K562 (cell line): ENCODE results near the gene C1QL2. TPM values are rescaled to one million over a fixed set of nuclear protein-coding genes. Genes with fewer than 3 reads are reported as not detected.

Experiments used
- ATAC-seq: fragments of 200-7000 bp; cut with Tn5 transposase; 3 replicates; pipeline ENCODE4 v1.9.1; 2020; ENCODE audit warnings: moderate library complexity
- BruUV-seq: library from RNA; stranded (reverse); fragments of 400-500 nt; replicated peaks from 2 replicates; lab custom pipeline; 2021; lab: Mats Ljungman, UMichigan
- CTCF ChIA-PET: fragments of 300-600 bp; formaldehyde crosslinking; extraction: SDS; loops from one replicate; lab custom pipeline; 2021; ENCODE audit warnings: low intra/inter-chr PET ratio; lab: Yijun Ruan, JAX
- POLR2A ChIA-PET: fragments of 300-600, 350-650 bp; sonication (Branson Sonifier 250); formaldehyde crosslinking; extraction: SDS; loops from one replicate; lab custom pipeline; 2021; ENCODE audit warnings: antibody characterized with exemption, inconsistent platforms; lab: Yijun Ruan, JAX
- DNase-seq, 4 experiments: peaks; one replicate each; pipeline versions ENCODE4 v3.0.0 to v3.0.0-alpha.2; 2011 to 2018; ENCODE audit warnings: low spot score in 3 of 4, mixed read lengths in 3 of 4; ENCODE audit errors: extremely low read depth in 1 of 4
- FAIRE-seq: peaks from 2 replicates; lab custom pipeline; 2011; peaks lifted over from hg19 to GRCh38; lab: Jason Lieb, UNC
- H2AFZ ChIP-seq: 2 replicates; pipeline ENCODE4 v1.6.0; 2011; ENCODE audit warnings: low read depth, low read length, control low read depth, inconsistent platforms
- H3K27ac ChIP-seq: fragments of 200-600 bp; 3 replicates; pipeline ENCODE4 v1.8.0; 2011; ENCODE audit warnings: low read depth, mild to moderate bottlenecking, control low read depth, inconsistent platforms, low read length, moderate library complexity, mixed read lengths; ENCODE audit errors: extremely low read depth
- H3K27me3 ChIP-seq, 2 experiments: fragments of 300-600 bp in 1 of 2; 2 replicates in 1 of 2; 3 replicates in 1 of 2; pipeline versions ENCODE4 v1.6.0 to v1.8.0; 2011; ENCODE audit warnings: inconsistent platforms in 2 of 2, low read length in 2 of 2, mild to moderate bottlenecking in 1 of 2, mixed read lengths in 1 of 2, moderate library complexity in 1 of 2; ENCODE audit not compliant: control insufficient read depth in 2 of 2, insufficient read depth in 2 of 2
- H3K36me3 ChIP-seq: fragments of 300-600 bp; 3 replicates; pipeline ENCODE4 v1.8.0; 2011; ENCODE audit warnings: mild to moderate bottlenecking, low read length, inconsistent platforms; ENCODE audit not compliant: control insufficient read depth, insufficient read depth
- H3K4me1 ChIP-seq, 2 experiments: fragments of 200-600 bp in 1 of 2; replicated peaks in 1 of 2; 2 replicates in 1 of 2; 3 replicates in 1 of 2; pipeline versions ENCODE4 v1.5.1 to v1.8.0; 2011; ENCODE audit warnings: inconsistent platforms in 2 of 2, low read length in 2 of 2, mild to moderate bottlenecking in 1 of 2, mixed read lengths in 1 of 2, moderate library complexity in 1 of 2; ENCODE audit not compliant: control insufficient read depth in 2 of 2, insufficient read depth in 2 of 2
- H3K4me2 ChIP-seq: 2 replicates; pipeline ENCODE4 v1.6.1; 2011; ENCODE audit warnings: low read length, control low read depth, inconsistent platforms, mixed read lengths; ENCODE audit not compliant: insufficient read depth
- H3K4me3 ChIP-seq: fragments of 200-600 bp; sonication (generic), shearing (Covaris generic); 2 replicates; pipeline ENCODE4 v1.5.1; 2016; ENCODE audit warnings: control low read depth, inconsistent platforms
- H3K79me2 ChIP-seq: fragments of 200-600 bp; 3 replicates; pipeline ENCODE4 v1.8.0; 2011; ENCODE audit warnings: low read length, inconsistent platforms; ENCODE audit not compliant: control insufficient read depth, insufficient read depth
- H3K9ac ChIP-seq, 2 experiments: 2 replicates each; pipeline versions ENCODE4 v1.6.0 to v1.6.1; 2011; ENCODE audit warnings: low read depth in 2 of 2, low read length in 2 of 2, control low read depth in 1 of 2, inconsistent platforms in 1 of 2, mild to moderate bottlenecking in 1 of 2, mixed read lengths in 1 of 2; ENCODE audit not compliant: insufficient read depth in 1 of 2
- H3K9me1 ChIP-seq: one replicate; pipeline ENCODE4 v1.6.0; 2011; ENCODE audit warnings: inconsistent platforms, mild to moderate bottlenecking, low read length, moderate library complexity; ENCODE audit not compliant: control insufficient read depth, insufficient read depth
- H3K9me3 ChIP-seq: replicated peaks from 2 replicates; pipeline ENCODE4 v1.5.1; 2011; ENCODE audit warnings: low read depth, low read length, inconsistent platforms; ENCODE audit not compliant: control insufficient read depth, insufficient read depth
- H4K20me1 ChIP-seq: replicated peaks from 2 replicates; pipeline ENCODE4 v1.6.1; 2011; ENCODE audit warnings: low read length, inconsistent platforms, mixed read lengths; ENCODE audit not compliant: control insufficient read depth, insufficient read depth
- E2F3 ChIP-seq: fragments of 250-450 bp; sonication (Bioruptor Pico); IDR thresholded peaks from 2 replicates; pipeline ENCODE4 v1.4.0; 2020; ENCODE audit warnings: mild to moderate bottlenecking
- KDM4B ChIP-seq, 2 experiments: fragments of 450-650 bp in 1 of 2; sonication (generic) in 1 of 2; IDR thresholded peaks; 2 replicates each; pipeline ENCODE4 v1.6.1; 2016 to 2017; ENCODE audit warnings: borderline replicate concordance in 2 of 2, antibody characterized with exemption in 1 of 2, low read depth in 1 of 2, mild to moderate bottlenecking in 1 of 2
- PRPF4 ChIP-seq: fragments of 200-400 bp; formaldehyde crosslinking; IDR thresholded peaks from one replicate; pipeline ENCODE4 v1.6.1; 2017; ENCODE audit warnings: low read length, low read depth, mild to moderate bottlenecking; ENCODE audit not compliant: insufficient read depth, poor library complexity, severe bottlenecking
- WGBS: fragments of 100-300 bp; shearing (Covaris generic); methylation state at CpG from one replicate; pipeline ENCODE4 v1.1.6; 2016; ENCODE audit warnings: low coverage, mixed read lengths; ENCODE audit not compliant: insufficient coverage; ENCODE audit errors: missing lambda C conversion rate; 5-methylcytosine and 5-hydroxymethylcytosine counted together
- in situ Hi-C: fragments of 300-500 bp; cut with MboI; formaldehyde crosslinking; loops from 4 replicates; pipeline ENCODE4 v1.15.0; 2018; ENCODE audit warnings: inconsistent platforms, mixed read lengths
- intact Hi-C: fragments of 100-400 bp; cut with micrococcal nuclease; formaldehyde crosslinking; loops from 2 replicates; pipeline ENCODE4 v1.14.2; 2022
- polyA plus RNA-seq, 8 experiments: library from polyadenylated mRNA; depleted of rRNA in 4 of 8; stranded (reverse) in 5 of 8; unstranded in 3 of 8; fragments of >200 nt; fragmentation: Nextera tagmentation in 2 of 8; fragmentation: Illumina TruSeq in 1 of 8; extraction: Ambion mirVana in 2 of 8; extraction: Trizol in 1 of 8; gene quantifications; 2 replicates each; pipeline versions ENCODE4 v1.2.1 to v1.2.3, GENCODE V29; 2011 to 2014; ENCODE audit warnings: inconsistent platforms in 1 of 8, missing spikeins in 1 of 8
- total RNA-seq, 7 experiments: library from RNA; depleted of rRNA in 6 of 7; stranded (reverse); fragments of >200 nt in 6 of 7; fragmentation: Illumina TruSeq in 2 of 7; extraction: Trizol in 2 of 7; gene quantifications; 2 replicates each; pipeline versions ENCODE4 v1.2.1 to v1.2.3, GENCODE V29; 2011 to 2021; ENCODE audit warnings: low replicate concordance in 1 of 7
- TF ChIP-seq, protein P1 (sequence below): fragments of 450-650 bp; IDR thresholded peaks from 2 replicates; pipeline ENCODE4 v1.6.1; 2017; ENCODE audit warnings: antibody characterized with exemption, mild to moderate bottlenecking
- TF ChIP-seq, protein P2 (sequence below): IDR thresholded peaks from 2 replicates; pipeline ENCODE4 v1.6.1; 2012; ENCODE audit warnings: low read depth, low read length, improper control_type of control experiment, borderline replicate concordance

The C1QL2 gene
- total and polyA plus RNA-seq, 9 of the 15 experiments (the other 6 are each of a cell fraction or from before 2014, with no cell fraction given): not detected

DNA sequence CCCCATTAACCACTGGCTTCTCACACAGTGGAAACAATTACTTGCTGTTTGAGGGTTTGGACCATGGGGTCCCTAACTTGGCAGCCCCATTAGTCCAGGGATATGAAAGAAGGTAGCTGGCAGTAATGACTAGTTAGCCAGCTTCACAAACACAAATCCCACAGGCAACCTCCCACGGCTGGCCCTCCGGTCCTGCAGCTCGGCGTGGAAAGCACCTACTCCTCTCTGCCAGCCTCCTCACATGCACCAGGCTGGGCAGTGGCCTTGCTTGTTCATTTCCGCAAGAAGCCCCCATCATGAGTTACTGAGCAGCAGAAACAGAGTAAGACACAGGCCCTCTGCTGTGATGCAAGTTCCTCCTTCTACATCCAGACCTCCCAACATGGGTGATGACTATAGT is 13.7 kb downstream of the C1QL2 start:
- 1% methylated on average over 5 of the region's 5 CpGs for WGBS
- intact Hi-C loops: no loop called here
- H3K79me2 ChIP-seq: no peaks in the 10 kb centered on the region
- FAIRE-seq (no peak), ATAC-seq (no peak), DNase-seq (no peak)
- BruUV-seq: no TSS peak
- no peak overlapping the region for H3K4me2 ChIP-seq
- H3K27me3 ChIP-seq: peaks cover 5 to 28% of the 10 kb centered on the region in 2 experiments; a peak in 3 of 5 replicates
- H4K20me1 ChIP-seq: no peaks in the 10 kb centered on the region
- ChIA-PET POLR2A (no interaction called here), CTCF (no interaction called here)
- H3K9ac ChIP-seq: no peak overlapping the region
- no peaks in the 10 kb centered on the region for H3K9me1 ChIP-seq
- no peaks in the 10 kb centered on the region for H3K9me3 ChIP-seq
- no peak overlapping the region for H3K4me3 ChIP-seq
- H3K36me3 ChIP-seq: no peaks in the 10 kb centered on the region
- H3K4me1 ChIP-seq: no peaks in the 10 kb centered on the region
- no peak overlapping the region for H3K27ac ChIP-seq
- in situ Hi-C loops: no loop called here
- H2AFZ ChIP-seq: no peak overlapping the region
- TF ChIP-seq, protein P1, sequence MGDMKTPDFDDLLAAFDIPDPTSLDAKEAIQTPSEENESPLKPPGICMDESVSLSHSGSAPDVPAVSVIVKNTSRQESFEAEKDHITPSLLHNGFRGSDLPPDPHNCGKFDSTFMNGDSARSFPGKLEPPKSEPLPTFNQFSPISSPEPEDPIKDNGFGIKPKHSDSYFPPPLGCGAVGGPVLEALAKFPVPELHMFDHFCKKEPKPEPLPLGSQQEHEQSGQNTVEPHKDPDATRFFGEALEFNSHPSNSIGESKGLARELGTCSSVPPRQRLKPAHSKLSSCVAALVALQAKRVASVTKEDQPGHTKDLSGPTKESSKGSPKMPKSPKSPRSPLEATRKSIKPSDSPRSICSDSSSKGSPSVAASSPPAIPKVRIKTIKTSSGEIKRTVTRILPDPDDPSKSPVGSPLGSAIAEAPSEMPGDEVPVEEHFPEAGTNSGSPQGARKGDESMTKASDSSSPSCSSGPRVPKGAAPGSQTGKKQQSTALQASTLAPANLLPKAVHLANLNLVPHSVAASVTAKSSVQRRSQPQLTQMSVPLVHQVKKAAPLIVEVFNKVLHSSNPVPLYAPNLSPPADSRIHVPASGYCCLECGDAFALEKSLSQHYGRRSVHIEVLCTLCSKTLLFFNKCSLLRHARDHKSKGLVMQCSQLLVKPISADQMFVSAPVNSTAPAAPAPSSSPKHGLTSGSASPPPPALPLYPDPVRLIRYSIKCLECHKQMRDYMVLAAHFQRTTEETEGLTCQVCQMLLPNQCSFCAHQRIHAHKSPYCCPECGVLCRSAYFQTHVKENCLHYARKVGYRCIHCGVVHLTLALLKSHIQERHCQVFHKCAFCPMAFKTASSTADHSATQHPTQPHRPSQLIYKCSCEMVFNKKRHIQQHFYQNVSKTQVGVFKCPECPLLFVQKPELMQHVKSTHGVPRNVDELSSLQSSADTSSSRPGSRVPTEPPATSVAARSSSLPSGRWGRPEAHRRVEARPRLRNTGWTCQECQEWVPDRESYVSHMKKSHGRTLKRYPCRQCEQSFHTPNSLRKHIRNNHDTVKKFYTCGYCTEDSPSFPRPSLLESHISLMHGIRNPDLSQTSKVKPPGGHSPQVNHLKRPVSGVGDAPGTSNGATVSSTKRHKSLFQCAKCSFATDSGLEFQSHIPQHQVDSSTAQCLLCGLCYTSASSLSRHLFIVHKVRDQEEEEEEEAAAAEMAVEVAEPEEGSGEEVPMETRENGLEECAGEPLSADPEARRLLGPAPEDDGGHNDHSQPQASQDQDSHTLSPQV: no peak
- no peak for TF ChIP-seq KDM4B (IDR thresholded peaks at IDR 0.05; ENCODE audit: borderline replicate concordance in 2 of 2, low read depth in 1 of 2)
- no peak for TF ChIP-seq E2F3
- TF ChIP-seq PRPF4: no peak
- TF ChIP-seq, protein P2, sequence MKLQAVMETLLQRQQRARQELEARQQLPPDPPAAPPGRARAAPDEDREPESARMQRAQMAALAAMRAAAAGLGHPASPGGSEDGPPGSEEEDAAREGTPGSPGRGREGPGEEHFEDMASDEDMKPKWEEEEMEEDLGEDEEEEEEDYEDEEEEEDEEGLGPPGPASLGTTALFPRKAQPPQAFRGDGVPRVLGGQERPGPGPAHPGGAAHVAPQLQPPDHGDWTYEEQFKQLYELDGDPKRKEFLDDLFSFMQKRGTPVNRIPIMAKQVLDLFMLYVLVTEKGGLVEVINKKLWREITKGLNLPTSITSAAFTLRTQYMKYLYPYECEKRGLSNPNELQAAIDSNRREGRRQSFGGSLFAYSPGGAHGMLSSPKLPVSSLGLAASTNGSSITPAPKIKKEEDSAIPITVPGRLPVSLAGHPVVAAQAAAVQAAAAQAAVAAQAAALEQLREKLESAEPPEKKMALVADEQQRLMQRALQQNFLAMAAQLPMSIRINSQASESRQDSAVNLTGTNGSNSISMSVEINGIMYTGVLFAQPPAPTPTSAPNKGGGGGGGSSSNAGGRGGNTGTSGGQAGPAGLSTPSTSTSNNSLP: no peak
